Measurements from ENCODE around the gene C19orf33.

DNA sequence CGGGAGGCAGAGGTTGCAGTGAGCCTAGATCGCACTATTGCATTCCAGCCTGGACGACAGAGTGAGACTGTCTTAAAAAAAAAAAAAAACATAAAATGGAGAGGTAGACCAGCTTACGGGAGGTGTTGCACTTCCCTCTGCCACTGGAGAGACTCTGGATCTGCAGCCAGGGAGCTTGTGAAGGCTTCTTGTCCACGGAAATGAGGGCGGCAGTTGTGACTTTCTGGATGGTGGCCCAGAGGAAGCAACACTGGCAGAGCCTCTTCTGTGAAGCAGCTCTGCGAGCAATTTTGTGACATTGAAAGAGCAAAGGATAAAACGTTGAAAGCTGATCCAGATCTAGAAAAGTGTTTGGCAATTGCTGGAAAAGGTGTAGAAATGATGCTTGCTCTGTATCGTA lies 29.3 kb upstream of the C19orf33 start:
- TF ChIP-seq, protein P1, sequence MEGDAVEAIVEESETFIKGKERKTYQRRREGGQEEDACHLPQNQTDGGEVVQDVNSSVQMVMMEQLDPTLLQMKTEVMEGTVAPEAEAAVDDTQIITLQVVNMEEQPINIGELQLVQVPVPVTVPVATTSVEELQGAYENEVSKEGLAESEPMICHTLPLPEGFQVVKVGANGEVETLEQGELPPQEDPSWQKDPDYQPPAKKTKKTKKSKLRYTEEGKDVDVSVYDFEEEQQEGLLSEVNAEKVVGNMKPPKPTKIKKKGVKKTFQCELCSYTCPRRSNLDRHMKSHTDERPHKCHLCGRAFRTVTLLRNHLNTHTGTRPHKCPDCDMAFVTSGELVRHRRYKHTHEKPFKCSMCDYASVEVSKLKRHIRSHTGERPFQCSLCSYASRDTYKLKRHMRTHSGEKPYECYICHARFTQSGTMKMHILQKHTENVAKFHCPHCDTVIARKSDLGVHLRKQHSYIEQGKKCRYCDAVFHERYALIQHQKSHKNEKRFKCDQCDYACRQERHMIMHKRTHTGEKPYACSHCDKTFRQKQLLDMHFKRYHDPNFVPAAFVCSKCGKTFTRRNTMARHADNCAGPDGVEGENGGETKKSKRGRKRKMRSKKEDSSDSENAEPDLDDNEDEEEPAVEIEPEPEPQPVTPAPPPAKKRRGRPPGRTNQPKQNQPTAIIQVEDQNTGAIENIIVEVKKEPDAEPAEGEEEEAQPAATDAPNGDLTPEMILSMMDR (conservative IDR thresholded peaks at IDR 0.05; ENCODE audit: low read depth in 2 of 2): no peak
- TF ChIP-seq STAT1 (IDR thresholded peaks at IDR 0.05; ENCODE audit: unreplicated experiment) (no peak), EZH2 (IDR thresholded peaks at IDR 0.05; ENCODE audit: low read depth, unreplicated experiment) (no peak), POLR2AphosphoS5 (IDR thresholded peaks at IDR 0.05; ENCODE audit: low read depth) (no peak), ZNF331 (CRISPR knock-in tag; IDR thresholded peaks at IDR 0.05; ENCODE audit: low read depth) (no peak), EZH2phosphoT487 (IDR thresholded peaks at IDR 0.05; ENCODE audit: unreplicated experiment) (no peak), CREB1 (CRISPR knock-in tag; IDR thresholded peaks at IDR 0.05; ENCODE audit: low read depth) (no peak), JUNB (IDR thresholded peaks at IDR 0.05; ENCODE audit: unreplicated experiment) (no peak), ZNF114 (CRISPR knock-in tag; IDR thresholded peaks at IDR 0.05) (no peak)
- TF ChIP-seq, protein P2, sequence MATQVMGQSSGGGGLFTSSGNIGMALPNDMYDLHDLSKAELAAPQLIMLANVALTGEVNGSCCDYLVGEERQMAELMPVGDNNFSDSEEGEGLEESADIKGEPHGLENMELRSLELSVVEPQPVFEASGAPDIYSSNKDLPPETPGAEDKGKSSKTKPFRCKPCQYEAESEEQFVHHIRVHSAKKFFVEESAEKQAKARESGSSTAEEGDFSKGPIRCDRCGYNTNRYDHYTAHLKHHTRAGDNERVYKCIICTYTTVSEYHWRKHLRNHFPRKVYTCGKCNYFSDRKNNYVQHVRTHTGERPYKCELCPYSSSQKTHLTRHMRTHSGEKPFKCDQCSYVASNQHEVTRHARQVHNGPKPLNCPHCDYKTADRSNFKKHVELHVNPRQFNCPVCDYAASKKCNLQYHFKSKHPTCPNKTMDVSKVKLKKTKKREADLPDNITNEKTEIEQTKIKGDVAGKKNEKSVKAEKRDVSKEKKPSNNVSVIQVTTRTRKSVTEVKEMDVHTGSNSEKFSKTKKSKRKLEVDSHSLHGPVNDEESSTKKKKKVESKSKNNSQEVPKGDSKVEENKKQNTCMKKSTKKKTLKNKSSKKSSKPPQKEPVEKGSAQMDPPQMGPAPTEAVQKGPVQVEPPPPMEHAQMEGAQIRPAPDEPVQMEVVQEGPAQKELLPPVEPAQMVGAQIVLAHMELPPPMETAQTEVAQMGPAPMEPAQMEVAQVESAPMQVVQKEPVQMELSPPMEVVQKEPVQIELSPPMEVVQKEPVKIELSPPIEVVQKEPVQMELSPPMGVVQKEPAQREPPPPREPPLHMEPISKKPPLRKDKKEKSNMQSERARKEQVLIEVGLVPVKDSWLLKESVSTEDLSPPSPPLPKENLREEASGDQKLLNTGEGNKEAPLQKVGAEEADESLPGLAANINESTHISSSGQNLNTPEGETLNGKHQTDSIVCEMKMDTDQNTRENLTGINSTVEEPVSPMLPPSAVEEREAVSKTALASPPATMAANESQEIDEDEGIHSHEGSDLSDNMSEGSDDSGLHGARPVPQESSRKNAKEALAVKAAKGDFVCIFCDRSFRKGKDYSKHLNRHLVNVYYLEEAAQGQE (IDR thresholded peaks at IDR 0.05; ENCODE audit: unreplicated experiment): no peak
- TF ChIP-seq, protein P3, sequence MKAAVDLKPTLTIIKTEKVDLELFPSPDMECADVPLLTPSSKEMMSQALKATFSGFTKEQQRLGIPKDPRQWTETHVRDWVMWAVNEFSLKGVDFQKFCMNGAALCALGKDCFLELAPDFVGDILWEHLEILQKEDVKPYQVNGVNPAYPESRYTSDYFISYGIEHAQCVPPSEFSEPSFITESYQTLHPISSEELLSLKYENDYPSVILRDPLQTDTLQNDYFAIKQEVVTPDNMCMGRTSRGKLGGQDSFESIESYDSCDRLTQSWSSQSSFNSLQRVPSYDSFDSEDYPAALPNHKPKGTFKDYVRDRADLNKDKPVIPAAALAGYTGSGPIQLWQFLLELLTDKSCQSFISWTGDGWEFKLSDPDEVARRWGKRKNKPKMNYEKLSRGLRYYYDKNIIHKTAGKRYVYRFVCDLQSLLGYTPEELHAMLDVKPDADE (IDR thresholded peaks at IDR 0.05): no peak
- TF ChIP-seq, protein P4, sequence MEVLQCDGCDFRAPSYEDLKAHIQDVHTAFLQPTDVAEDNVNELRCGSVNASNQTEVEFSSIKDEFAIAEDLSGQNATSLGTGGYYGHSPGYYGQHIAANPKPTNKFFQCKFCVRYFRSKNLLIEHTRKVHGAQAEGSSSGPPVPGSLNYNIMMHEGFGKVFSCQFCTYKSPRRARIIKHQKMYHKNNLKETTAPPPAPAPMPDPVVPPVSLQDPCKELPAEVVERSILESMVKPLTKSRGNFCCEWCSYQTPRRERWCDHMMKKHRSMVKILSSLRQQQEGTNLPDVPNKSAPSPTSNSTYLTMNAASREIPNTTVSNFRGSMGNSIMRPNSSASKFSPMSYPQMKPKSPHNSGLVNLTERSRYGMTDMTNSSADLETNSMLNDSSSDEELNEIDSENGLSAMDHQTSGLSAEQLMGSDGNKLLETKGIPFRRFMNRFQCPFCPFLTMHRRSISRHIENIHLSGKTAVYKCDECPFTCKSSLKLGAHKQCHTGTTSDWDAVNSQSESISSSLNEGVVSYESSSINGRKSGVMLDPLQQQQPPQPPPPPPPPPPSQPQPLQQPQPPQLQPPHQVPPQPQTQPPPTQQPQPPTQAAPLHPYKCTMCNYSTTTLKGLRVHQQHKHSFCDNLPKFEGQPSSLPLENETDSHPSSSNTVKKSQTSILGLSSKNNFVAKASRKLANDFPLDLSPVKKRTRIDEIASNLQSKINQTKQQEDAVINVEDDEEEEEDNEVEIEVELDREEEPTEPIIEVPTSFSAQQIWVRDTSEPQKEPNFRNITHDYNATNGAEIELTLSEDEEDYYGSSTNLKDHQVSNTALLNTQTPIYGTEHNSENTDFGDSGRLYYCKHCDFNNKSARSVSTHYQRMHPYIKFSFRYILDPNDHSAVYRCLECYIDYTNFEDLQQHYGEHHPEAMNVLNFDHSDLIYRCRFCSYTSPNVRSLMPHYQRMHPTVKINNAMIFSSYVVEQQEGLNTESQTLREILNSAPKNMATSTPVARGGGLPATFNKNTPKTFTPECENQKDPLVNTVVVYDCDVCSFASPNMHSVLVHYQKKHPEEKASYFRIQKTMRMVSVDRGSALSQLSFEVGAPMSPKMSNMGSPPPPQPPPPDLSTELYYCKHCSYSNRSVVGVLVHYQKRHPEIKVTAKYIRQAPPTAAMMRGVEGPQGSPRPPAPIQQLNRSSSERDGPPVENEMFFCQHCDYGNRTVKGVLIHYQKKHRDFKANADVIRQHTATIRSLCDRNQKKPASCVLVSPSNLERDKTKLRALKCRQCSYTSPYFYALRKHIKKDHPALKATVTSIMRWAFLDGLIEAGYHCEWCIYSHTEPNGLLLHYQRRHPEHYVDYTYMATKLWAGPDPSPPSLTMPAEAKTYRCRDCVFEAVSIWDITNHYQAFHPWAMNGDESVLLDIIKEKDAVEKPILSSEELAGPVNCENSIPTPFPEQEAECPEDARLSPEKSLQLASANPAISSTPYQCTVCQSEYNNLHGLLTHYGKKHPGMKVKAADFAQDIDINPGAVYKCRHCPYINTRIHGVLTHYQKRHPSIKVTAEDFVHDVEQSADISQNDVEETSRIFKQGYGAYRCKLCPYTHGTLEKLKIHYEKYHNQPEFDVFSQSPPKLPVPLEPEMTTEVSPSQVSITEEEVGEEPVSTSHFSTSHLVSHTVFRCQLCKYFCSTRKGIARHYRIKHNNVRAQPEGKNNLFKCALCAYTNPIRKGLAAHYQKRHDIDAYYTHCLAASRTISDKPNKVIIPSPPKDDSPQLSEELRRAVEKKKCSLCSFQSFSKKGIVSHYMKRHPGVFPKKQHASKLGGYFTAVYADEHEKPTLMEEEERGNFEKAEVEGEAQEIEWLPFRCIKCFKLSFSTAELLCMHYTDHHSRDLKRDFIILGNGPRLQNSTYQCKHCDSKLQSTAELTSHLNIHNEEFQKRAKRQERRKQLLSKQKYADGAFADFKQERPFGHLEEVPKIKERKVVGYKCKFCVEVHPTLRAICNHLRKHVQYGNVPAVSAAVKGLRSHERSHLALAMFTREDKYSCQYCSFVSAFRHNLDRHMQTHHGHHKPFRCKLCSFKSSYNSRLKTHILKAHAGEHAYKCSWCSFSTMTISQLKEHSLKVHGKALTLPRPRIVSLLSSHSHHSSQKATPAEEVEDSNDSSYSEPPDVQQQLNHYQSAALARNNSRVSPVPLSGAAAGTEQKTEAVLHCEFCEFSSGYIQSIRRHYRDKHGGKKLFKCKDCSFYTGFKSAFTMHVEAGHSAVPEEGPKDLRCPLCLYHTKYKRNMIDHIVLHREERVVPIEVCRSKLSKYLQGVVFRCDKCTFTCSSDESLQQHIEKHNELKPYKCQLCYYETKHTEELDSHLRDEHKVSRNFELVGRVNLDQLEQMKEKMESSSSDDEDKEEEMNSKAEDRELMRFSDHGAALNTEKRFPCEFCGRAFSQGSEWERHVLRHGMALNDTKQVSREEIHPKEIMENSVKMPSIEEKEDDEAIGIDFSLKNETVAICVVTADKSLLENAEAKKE (CRISPR knock-in tag; IDR thresholded peaks at IDR 0.05): no peak

All from GM23338 (cell line).